Measurements from ENCODE around the gene LRRN2.
"Not testable (repeated sequence)": the region's sequence is repeated elsewhere in the genome, so short reads cannot be mapped to it uniquely, and the experiment has no call there.

LRRN2 gene

DNA sequence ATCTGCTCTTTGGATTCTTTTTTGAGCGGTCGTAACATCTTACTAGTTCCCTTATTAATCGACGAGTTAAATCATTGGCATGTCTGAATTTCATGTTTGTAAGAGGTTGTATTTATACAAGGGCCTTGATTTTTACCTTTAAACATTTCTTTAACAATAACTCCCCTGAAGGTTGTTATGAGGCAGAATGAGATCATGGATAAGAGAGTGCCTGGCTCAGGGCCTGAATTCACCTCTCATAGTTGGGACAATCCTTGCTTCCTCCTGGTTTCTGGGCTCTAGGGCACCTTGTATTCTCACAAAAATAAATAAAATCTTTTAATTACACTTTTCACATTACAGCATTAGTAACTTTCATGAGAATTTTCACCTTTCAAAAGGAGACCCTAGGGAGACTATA lies 113.9 kb downstream of the LRRN2 start:
- TF ChIP-seq, protein P1, sequence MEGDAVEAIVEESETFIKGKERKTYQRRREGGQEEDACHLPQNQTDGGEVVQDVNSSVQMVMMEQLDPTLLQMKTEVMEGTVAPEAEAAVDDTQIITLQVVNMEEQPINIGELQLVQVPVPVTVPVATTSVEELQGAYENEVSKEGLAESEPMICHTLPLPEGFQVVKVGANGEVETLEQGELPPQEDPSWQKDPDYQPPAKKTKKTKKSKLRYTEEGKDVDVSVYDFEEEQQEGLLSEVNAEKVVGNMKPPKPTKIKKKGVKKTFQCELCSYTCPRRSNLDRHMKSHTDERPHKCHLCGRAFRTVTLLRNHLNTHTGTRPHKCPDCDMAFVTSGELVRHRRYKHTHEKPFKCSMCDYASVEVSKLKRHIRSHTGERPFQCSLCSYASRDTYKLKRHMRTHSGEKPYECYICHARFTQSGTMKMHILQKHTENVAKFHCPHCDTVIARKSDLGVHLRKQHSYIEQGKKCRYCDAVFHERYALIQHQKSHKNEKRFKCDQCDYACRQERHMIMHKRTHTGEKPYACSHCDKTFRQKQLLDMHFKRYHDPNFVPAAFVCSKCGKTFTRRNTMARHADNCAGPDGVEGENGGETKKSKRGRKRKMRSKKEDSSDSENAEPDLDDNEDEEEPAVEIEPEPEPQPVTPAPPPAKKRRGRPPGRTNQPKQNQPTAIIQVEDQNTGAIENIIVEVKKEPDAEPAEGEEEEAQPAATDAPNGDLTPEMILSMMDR (IDR thresholded peaks at IDR 0.05; ENCODE audit: low read depth, low read length) = no peak
- no peak for DNase-seq (ENCODE audit: extremely low read depth, low read depth)

DNA sequence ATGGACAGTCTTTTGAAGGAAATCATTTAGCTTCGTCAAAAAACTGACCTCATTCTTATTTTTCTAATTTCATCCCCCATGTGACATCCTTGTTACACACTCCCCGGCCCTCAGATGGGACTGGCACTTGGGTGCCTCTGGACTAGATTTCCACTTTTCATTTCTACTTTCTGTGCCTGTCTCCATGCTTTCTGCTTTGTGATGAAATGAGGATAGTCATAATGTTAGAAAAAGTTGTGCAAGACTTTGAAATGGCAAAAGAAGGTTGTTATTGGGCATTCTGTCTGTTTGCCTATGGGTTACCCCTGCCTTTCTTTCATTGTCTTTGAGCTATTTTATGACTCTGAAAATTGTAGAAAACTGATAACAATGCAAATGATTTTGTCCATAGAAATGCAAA lies 114.4 kb downstream of the LRRN2 start:
- TF ChIP-seq, protein P1 (IDR thresholded peaks at IDR 0.05; ENCODE audit: low read depth, low read length) = no peak
- DNase-seq (ENCODE audit: extremely low read depth, low read depth) = no peak

DNA sequence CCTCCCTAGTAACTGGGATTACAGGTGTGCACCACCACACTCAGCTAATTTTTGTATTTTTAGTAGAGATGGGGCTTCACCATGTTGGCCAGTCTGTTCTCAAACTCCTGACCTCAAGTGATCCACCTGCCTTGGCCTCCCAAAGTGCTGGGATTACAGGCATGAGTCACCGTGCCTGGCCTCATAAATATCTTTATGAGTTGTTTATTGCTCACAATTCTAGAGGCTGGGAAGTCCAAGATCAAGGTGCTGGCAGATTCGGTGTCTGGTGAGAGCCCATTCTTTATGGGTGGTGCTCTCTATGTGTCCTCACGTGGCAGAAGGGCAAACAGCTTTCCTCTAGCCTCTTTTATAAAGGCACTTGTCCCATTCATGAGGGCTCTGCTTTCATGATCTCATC lies 115.5 kb downstream of the LRRN2 start:
- not testable (repeated sequence) for DNase-seq (ENCODE audit: extremely low read depth, low read depth)

DNA sequence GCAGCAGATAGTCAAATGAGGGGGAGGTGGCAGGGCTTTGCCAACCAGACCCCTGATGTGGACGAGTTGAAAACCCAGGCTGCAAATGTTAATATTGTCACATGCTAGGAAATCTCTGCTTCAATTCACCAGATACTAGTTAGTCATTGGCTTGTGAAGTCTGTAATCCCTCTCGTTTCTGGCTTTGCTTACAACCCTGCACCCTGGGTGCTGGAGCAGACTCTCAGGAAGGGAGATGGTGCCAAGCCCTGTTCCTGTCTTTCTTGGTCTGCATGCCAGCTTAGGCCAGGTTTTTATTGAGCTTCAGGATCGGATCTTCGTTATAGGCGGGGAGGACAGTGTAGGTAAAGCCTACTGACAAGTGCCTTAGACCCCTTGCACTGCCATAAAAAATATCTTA lies 116.1 kb downstream of the LRRN2 start:
- TF ChIP-seq, protein P1 (IDR thresholded peaks at IDR 0.05; ENCODE audit: low read depth, low read length) = no peak
- no peak for DNase-seq (ENCODE audit: extremely low read depth, low read depth)

DNA sequence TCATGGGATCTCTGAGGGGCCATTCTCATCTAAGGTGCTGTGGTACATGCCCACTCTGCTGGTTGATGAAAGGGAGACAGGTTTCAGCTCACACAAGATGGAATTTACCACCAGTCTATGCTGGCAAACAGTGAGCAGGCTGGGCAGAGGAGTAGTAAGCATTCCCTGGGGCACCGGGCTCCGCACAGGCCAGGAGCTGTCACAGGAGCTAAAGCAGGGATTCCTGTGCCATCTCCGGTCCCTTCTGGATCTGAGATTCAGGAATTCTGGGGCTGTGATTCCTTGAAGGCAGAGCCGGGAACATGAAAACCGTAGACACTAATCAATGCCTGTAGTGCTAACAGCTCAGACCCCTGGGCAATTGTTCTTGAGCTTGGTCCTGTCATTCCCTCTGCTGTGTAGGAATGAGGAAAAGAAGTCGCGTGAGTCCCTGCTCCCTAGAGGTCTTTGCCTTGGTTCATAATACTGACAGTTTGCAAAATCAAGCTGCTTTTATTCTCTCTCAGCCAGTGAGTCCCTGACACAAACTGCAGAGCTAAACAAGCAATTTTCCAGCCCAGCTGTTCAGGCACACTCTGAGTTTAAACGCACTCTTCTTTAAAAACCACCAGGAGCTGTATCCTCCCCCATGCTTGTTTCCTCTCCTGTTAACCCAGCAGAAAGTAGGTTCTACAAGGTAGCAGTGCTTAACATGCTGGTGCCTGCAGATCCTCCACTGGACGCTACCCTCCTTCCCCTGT lies 116.8 kb downstream of the LRRN2 start:
- TF ChIP-seq, protein P1 (IDR thresholded peaks at IDR 0.05; ENCODE audit: low read depth, low read length) = no peak

More for the DNA sequence above, 116.8 kb downstream of the LRRN2 start:
- no peak for DNase-seq (ENCODE audit: extremely low read depth, low read depth)

All from AG09319 (cell line).